GM18499 (cell line): ENCODE results near the gene BPIFB1.

ENCODE experiments used
- ATAC-seq: cut with Tn5 transposase; IDR thresholded peaks from one replicate; pipeline ENCODE4 v1.9.1; 2021; ENCODE audit warnings: moderate number of reproducible peaks; ENCODE audit not compliant: insufficient read depth, unreplicated experiment

The BPIFB1 gene

GRCh38 chr20:33272155-33272873, 10.7 kb upstream of the BPIFB1 start:
- no peak for ATAC-seq

GRCh38 chr20:33273117-33273851, 9.7 kb upstream of the BPIFB1 start:
- no peak for ATAC-seq

GRCh38 chr20:33275215-33275614, 7.8 kb upstream of the BPIFB1 start:
- ATAC-seq: no peak

GRCh38 chr20:33275871-33276270, 7.1 kb upstream of the BPIFB1 start:
- ATAC-seq: no peak

GRCh38 chr20:33276303-33277113, 6.5 kb upstream of the BPIFB1 start:
- ATAC-seq: no peak

- ATAC-seq: no peak
These were observed 5.3 kb upstream of the BPIFB1 start for GRCh38 chr20:33277471-33278441.

GRCh38 chr20:33278700-33279099, 4.3 kb upstream of the BPIFB1 start:
- no peak for ATAC-seq

- no peak for ATAC-seq
These were observed 3.6 kb upstream of the BPIFB1 start for GRCh38 chr20:33279261-33279910.

GRCh38 chr20:33280000-33280680, 2.9 kb upstream of the BPIFB1 start:
- no peak for ATAC-seq

GRCh38 chr20:33280775-33281174, 2.2 kb upstream of the BPIFB1 start:
- no peak for ATAC-seq

GRCh38 chr20:33281550-33282146, 1.4 kb upstream of the BPIFB1 start:
- ATAC-seq: no peak

GRCh38 chr20:33282196-33282934, 649 bp upstream of the BPIFB1 start:
- ATAC-seq: no peak

GRCh38 chr20:33284284-33284683, 1.3 kb downstream of the BPIFB1 start:
- ATAC-seq: no peak

- no peak for ATAC-seq
These were observed 1.9 kb downstream of the BPIFB1 start for GRCh38 chr20:33284937-33285336.

GRCh38 chr20:33285861-33286495, 3.0 kb downstream of the BPIFB1 start:
- ATAC-seq: no peak

- ATAC-seq: no peak
These were observed 4.9 kb downstream of the BPIFB1 start for GRCh38 chr20:33287884-33288283.

- no peak for ATAC-seq
These were observed 7.8 kb downstream of the BPIFB1 start for GRCh38 chr20:33290852-33291251.
